Mesothelial cell of epicardium (in vitro differentiated cells): ENCODE results near the gene COA5. TPM values are rescaled to one million over a fixed set of nuclear protein-coding genes. Genes with fewer than 3 reads are reported as not detected.

ENCODE experiments used
- DNase-seq, 2 experiments: peaks; one replicate each; pipeline ENCODE4 v3.0.0; 2021; ENCODE audit warnings: low spot score in 2 of 2; ENCODE audit not compliant: unreplicated experiment in 2 of 2
- H3K27ac Mint-ChIP-seq: 2 replicates; pipeline ENCODE4 v1.8.0; 2021; ENCODE audit warnings: mixed read lengths
- H3K27me3 Mint-ChIP-seq: 2 replicates; pipeline ENCODE4 v1.8.0; 2021; ENCODE audit warnings: low read depth, mixed read lengths
- H3K36me3 Mint-ChIP-seq: 2 replicates; pipeline ENCODE4 v1.8.0; 2021; ENCODE audit warnings: mixed read lengths
- H3K4me1 Mint-ChIP-seq: 2 replicates; pipeline ENCODE4 v1.8.0; 2021; ENCODE audit warnings: mixed read lengths
- H3K4me3 Mint-ChIP-seq: 2 replicates; pipeline ENCODE4 v1.8.0; 2021; ENCODE audit warnings: mild to moderate bottlenecking, moderate library complexity, mixed read lengths
- H3K9me3 Mint-ChIP-seq: 2 replicates; pipeline ENCODE4 v1.8.0; 2021; ENCODE audit warnings: mixed read lengths
- CTCF ChIP-seq: fragments of 200-600 bp; sonication (generic); IDR thresholded peaks from one replicate; pipeline ENCODE4 v1.5.0; 2021; ENCODE audit warnings: antibody characterized with exemption; ENCODE audit not compliant: unreplicated experiment
- total RNA-seq: library from RNA; stranded (reverse); gene quantifications from 3 replicates; pipeline ENCODE4 v1.2.1, GENCODE V29; 2021

The COA5 gene
- total RNA-seq, 1 donor from 2014 or later, result 41.8 TPM

GRCh38 chr2:98561018-98561417, 47.3 kb downstream of the COA5 start:
- no peak for DNase-seq
- peaks cover 4% of the 10 kb centered on the region for H3K4me1 Mint-ChIP-seq
- H3K27ac Mint-ChIP-seq, result no peak overlapping the region
- no peak overlapping the region for H3K4me3 Mint-ChIP-seq
- no peaks in the 10 kb centered on the region for H3K9me3 Mint-ChIP-seq
- peaks cover 25% of the 10 kb centered on the region for H3K36me3 Mint-ChIP-seq
- H3K27me3 Mint-ChIP-seq, result no peaks in the 10 kb centered on the region
- no peak for TF ChIP-seq CTCF

GRCh38 chr2:98560256-98560771, 48.0 kb downstream of the COA5 start:
- no peaks in the 10 kb centered on the region for H3K9me3 Mint-ChIP-seq
- no peak overlapping the region for H3K27ac Mint-ChIP-seq
- DNase-seq, result no peak
- H3K4me1 Mint-ChIP-seq, result peaks cover 4% of the 10 kb centered on the region
- H3K36me3 Mint-ChIP-seq, result peaks cover 24% of the 10 kb centered on the region
- TF ChIP-seq CTCF, result no peak
- H3K4me3 Mint-ChIP-seq, result no peak overlapping the region
- H3K27me3 Mint-ChIP-seq, result no peaks in the 10 kb centered on the region

GRCh38 chr2:98559581-98559980, 48.7 kb downstream of the COA5 start:
- H3K4me1 Mint-ChIP-seq, result peaks cover 4% of the 10 kb centered on the region
- no peaks in the 10 kb centered on the region for H3K9me3 Mint-ChIP-seq
- H3K4me3 Mint-ChIP-seq, result no peak overlapping the region
- no peak overlapping the region for H3K27ac Mint-ChIP-seq
- TF ChIP-seq CTCF, result no peak
- DNase-seq, result no peak
- peaks cover 26% of the 10 kb centered on the region for H3K36me3 Mint-ChIP-seq
- no peaks in the 10 kb centered on the region for H3K27me3 Mint-ChIP-seq

- no peak overlapping the region for H3K27ac Mint-ChIP-seq
- no peak for TF ChIP-seq CTCF
- H3K4me3 Mint-ChIP-seq, result no peak overlapping the region
Observed at GRCh38 chr2:98558852-98559530, 49.3 kb downstream of the COA5 start.

GRCh38 chr2:98556344-98557033, 51.8 kb downstream of the COA5 start:
- no peak overlapping the region for H3K4me3 Mint-ChIP-seq
- no peaks in the 10 kb centered on the region for H3K27me3 Mint-ChIP-seq
- peaks cover 3% of the 10 kb centered on the region for H3K4me1 Mint-ChIP-seq

More at GRCh38 chr2:98558852-98559530, 49.3 kb downstream of the COA5 start:
- Mint-ChIP-seq H3K36me3 (peaks cover 26% of the 10 kb centered on the region), H3K4me1 (peaks cover 4% of the 10 kb centered on the region), H3K27me3 (no peaks in the 10 kb centered on the region), H3K9me3 (no peaks in the 10 kb centered on the region)
- no peak for DNase-seq

More at GRCh38 chr2:98556344-98557033, 51.8 kb downstream of the COA5 start:
- DNase-seq, result no peak
- Mint-ChIP-seq H3K36me3 (peaks cover 32% of the 10 kb centered on the region), H3K9me3 (no peaks in the 10 kb centered on the region), H3K27ac (no peak overlapping the region)
- no peak for TF ChIP-seq CTCF
